Measurements from ENCODE around the gene DYNC1I1. TPM values are rescaled to one million over a fixed set of nuclear protein-coding genes. Genes with fewer than 3 reads are reported as not detected.
"Not testable (repeated sequence)": the region's sequence is repeated elsewhere in the genome, so short reads cannot be mapped to it uniquely, and the experiment has no call there.

The DYNC1I1 gene
- total RNA-seq, 1 experiment from 2014 or later = 0.03 TPM

- in situ Hi-C loops (cut with HindIII; ENCODE audit: low pct_unique_long_range_greater_than_20kb, low sequenced_read_pairs) = no loop called here
Measured at GRCh38 chr7:95925971-95926370, 153.6 kb downstream of the DYNC1I1 start.

GRCh38 chr7:95927756-95928155 lies 155.4 kb downstream of the DYNC1I1 start:
- in situ Hi-C loops (cut with HindIII; ENCODE audit: low pct_unique_long_range_greater_than_20kb, low sequenced_read_pairs) = no loop called here
- DNase-seq (ENCODE audit: low read depth) = no peak

More at GRCh38 chr7:95925971-95926370, 153.6 kb downstream of the DYNC1I1 start:
- no peak for DNase-seq (ENCODE audit: low read depth)

GRCh38 chr7:95929710-95930280 lies 157.4 kb downstream of the DYNC1I1 start:
- no peak for DNase-seq (ENCODE audit: low read depth)
- in situ Hi-C loops (cut with HindIII; ENCODE audit: low pct_unique_long_range_greater_than_20kb, low sequenced_read_pairs) = no loop called here

- DNase-seq (ENCODE audit: low read depth) = no peak
- in situ Hi-C loops (cut with HindIII; ENCODE audit: low pct_unique_long_range_greater_than_20kb, low sequenced_read_pairs) = no loop called here
Measured at GRCh38 chr7:95931460-95932232, 159.3 kb downstream of the DYNC1I1 start.

- no peak for DNase-seq (ENCODE audit: low read depth)
- in situ Hi-C loops (cut with HindIII; ENCODE audit: low pct_unique_long_range_greater_than_20kb, low sequenced_read_pairs) = no loop called here
Measured at GRCh38 chr7:95933618-95934017, 161.3 kb downstream of the DYNC1I1 start.

- DNase-seq (ENCODE audit: low read depth); in situ Hi-C loops (cut with HindIII; ENCODE audit: low pct_unique_long_range_greater_than_20kb, low sequenced_read_pairs): not testable (repeated sequence)
Measured at GRCh38 chr7:95944867-95945266, 172.5 kb downstream of the DYNC1I1 start.

GRCh38 chr7:95950698-95951097 lies 178.3 kb downstream of the DYNC1I1 start:
- DNase-seq (ENCODE audit: low read depth) = no peak
- in situ Hi-C loops (cut with HindIII; ENCODE audit: low pct_unique_long_range_greater_than_20kb, low sequenced_read_pairs) = no loop called here

GRCh38 chr7:95951531-95951930 lies 179.2 kb downstream of the DYNC1I1 start:
- in situ Hi-C loops (cut with HindIII; ENCODE audit: low pct_unique_long_range_greater_than_20kb, low sequenced_read_pairs) = no loop called here
- no peak for DNase-seq (ENCODE audit: low read depth)

GRCh38 chr7:95951997-95952795 lies 179.8 kb downstream of the DYNC1I1 start:
- DNase-seq (ENCODE audit: low read depth) = no peak
- in situ Hi-C loops (cut with HindIII; ENCODE audit: low pct_unique_long_range_greater_than_20kb, low sequenced_read_pairs) = no loop called here

GRCh38 chr7:95952851-95953250 lies 180.5 kb downstream of the DYNC1I1 start:
- in situ Hi-C loops (cut with HindIII; ENCODE audit: low pct_unique_long_range_greater_than_20kb, low sequenced_read_pairs) = no loop called here
- no peak for DNase-seq (ENCODE audit: low read depth)

- DNase-seq (ENCODE audit: low read depth) = no peak
- in situ Hi-C loops (cut with HindIII; ENCODE audit: low pct_unique_long_range_greater_than_20kb, low sequenced_read_pairs) = no loop called here
Measured at GRCh38 chr7:95955748-95956147, 183.4 kb downstream of the DYNC1I1 start.

GRCh38 chr7:95957510-95957909 lies 185.2 kb downstream of the DYNC1I1 start:
- in situ Hi-C loops (cut with HindIII; ENCODE audit: low pct_unique_long_range_greater_than_20kb, low sequenced_read_pairs) = no loop called here
- DNase-seq (ENCODE audit: low read depth) = no peak

- no peak for DNase-seq (ENCODE audit: low read depth)
- in situ Hi-C loops (cut with HindIII; ENCODE audit: low pct_unique_long_range_greater_than_20kb, low sequenced_read_pairs) = no loop called here
Measured at GRCh38 chr7:95960706-95961244, 188.4 kb downstream of the DYNC1I1 start.

- in situ Hi-C loops (cut with HindIII; ENCODE audit: low pct_unique_long_range_greater_than_20kb, low sequenced_read_pairs) = no loop called here
- DNase-seq (ENCODE audit: low read depth) = no peak
Measured at GRCh38 chr7:95963446-95963990, 191.2 kb downstream of the DYNC1I1 start.

- in situ Hi-C loops (cut with HindIII; ENCODE audit: low pct_unique_long_range_greater_than_20kb, low sequenced_read_pairs) = no loop called here
- no peak for DNase-seq (ENCODE audit: low read depth)
Measured at GRCh38 chr7:95971716-95972115, 199.4 kb downstream of the DYNC1I1 start.

- in situ Hi-C loops (cut with HindIII; ENCODE audit: low pct_unique_long_range_greater_than_20kb, low sequenced_read_pairs) = no loop called here
- no peak for DNase-seq (ENCODE audit: low read depth)
Measured at GRCh38 chr7:95972523-95972922, 200.2 kb downstream of the DYNC1I1 start.

GRCh38 chr7:95974108-95974507 lies 201.8 kb downstream of the DYNC1I1 start:
- in situ Hi-C loops (cut with HindIII; ENCODE audit: low pct_unique_long_range_greater_than_20kb, low sequenced_read_pairs) = no loop called here
- DNase-seq (ENCODE audit: low read depth) = no peak

GRCh38 chr7:95976369-95977060 lies 204.2 kb downstream of the DYNC1I1 start:
- in situ Hi-C loops (cut with HindIII; ENCODE audit: low pct_unique_long_range_greater_than_20kb, low sequenced_read_pairs) = no loop called here
- DNase-seq (ENCODE audit: low read depth) = no peak

Measured in Caki2 (cell line).